Activated CD8-positive, alpha-beta T cell treated with anti-CD3 and anti-CD28 coated beads for 36 hours (primary cell): ENCODE results near the gene RHEX. TPM values are rescaled to one million over a fixed set of nuclear protein-coding genes. Genes with fewer than 3 reads are reported as not detected.

Experiments
- ATAC-seq: fragments of 200-7000 bp; cut with Tn5 transposase; one replicate; pipeline ENCODE4 v1.10.0; 2021; ENCODE audit warnings: mild to moderate bottlenecking, moderate library complexity
- CTCF ChIA-PET: fragments of 350-600 bp; sonication (Branson Sonifier 250); formaldehyde crosslinking; loops from one replicate; lab custom pipeline; 2021; ENCODE audit warnings: antibody characterized with exemption; lab: Charles Lee
- POLR2A ChIA-PET: fragments of 350-600 bp; sonication (Branson Sonifier 250); formaldehyde crosslinking; loops from one replicate; lab custom pipeline; 2021; ENCODE audit warnings: antibody characterized with exemption; lab: Charles Lee
- DNase-seq: peaks from one replicate; pipeline ENCODE4 v3.0.0-alpha.2; 2020
- H3K27ac Mint-ChIP-seq: one replicate; pipeline ENCODE4 v1.8.0; 2021; ENCODE audit warnings: mild to moderate bottlenecking, mixed read lengths
- H3K27me3 Mint-ChIP-seq: one replicate; pipeline ENCODE4 v1.8.0; 2021; ENCODE audit warnings: mixed read lengths
- H3K36me3 Mint-ChIP-seq: one replicate; pipeline ENCODE4 v1.8.0; 2021; ENCODE audit warnings: low read depth, mixed read lengths
- H3K4me1 Mint-ChIP-seq: one replicate; pipeline ENCODE4 v1.8.0; 2021; ENCODE audit warnings: low read depth, mixed read lengths
- H3K4me3 Mint-ChIP-seq: one replicate; pipeline ENCODE4 v1.8.0; 2021; ENCODE audit warnings: mild to moderate bottlenecking, moderate library complexity, mixed read lengths
- H3K9me3 Mint-ChIP-seq: one replicate; pipeline ENCODE4 v1.8.0; 2021; ENCODE audit warnings: mixed read lengths
- CTCF ChIP-seq: fragments of 200-600 bp; IDR thresholded peaks from one replicate; pipeline ENCODE4 v1.8.0; 2022; ENCODE audit warnings: antibody characterized with exemption, mild to moderate bottlenecking
- intact Hi-C: fragments of 100-400 bp; cut with micrococcal nuclease; formaldehyde crosslinking; loops from one replicate; pipeline ENCODE4 v1.10.0; 2022
- total RNA-seq, 2 experiments: library from RNA; stranded (reverse); gene quantifications; one replicate each; pipeline ENCODE4 v1.2.3, GENCODE V29; 2021

Gene RHEX
- total RNA-seq, 2 experiments from 2014 or later = not detected

DNA sequence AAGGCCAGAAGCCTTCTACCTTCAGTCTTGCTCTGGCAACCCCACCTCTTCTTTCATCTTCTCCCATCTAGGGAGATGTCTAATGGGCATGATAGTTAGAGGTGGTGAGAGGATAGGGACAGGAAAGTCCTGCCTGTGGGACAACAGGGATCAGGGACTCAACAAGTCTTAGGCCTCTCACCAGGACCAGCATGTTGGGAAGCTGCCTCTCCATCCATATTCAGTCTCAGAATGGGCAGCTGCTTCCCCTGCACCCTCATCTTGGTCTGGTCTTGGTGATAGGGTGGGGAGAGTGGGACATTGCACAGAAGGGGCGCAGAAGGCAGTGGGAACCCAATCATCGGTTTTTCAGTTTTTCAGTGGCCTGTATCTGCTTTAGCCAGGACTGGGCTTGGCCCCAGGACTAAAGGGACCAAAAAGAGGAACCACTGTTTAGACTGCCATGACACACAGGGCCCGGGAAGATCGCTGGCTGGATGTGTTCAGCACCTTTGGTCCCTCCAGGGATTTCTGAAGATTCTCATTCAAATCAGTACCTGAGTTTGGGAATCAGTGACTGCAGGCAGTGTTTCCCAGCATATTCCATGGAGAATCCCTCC, 12.7 kb downstream of the RHEX start:
- TF ChIP-seq CTCF = no peak
- Mint-ChIP-seq H3K36me3 (no peaks in the 10 kb centered on the region), H3K4me1 (peaks cover 19% of the 10 kb centered on the region), H3K4me3 (no peak overlapping the region), H3K27ac (no peak overlapping the region), H3K27me3 (peaks cover 19% of the 10 kb centered on the region), H3K9me3 (peaks cover 3% of the 10 kb centered on the region)
- ChIA-PET POLR2A (no interaction called here), CTCF (no interaction called here)
- intact Hi-C loops = no loop called here
- DNase-seq (no peak), ATAC-seq (no peak)

- no peak for TF ChIP-seq CTCF
- POLR2A ChIA-PET = interaction anchor here (1.1 kb wide), 1 partner anchor 11 kb away, joined by 3 read pairs; no protein-coding TSS in a partner anchor
- no peaks in the 10 kb centered on the region for H3K36me3 Mint-ChIP-seq
- peaks cover 19% of the 10 kb centered on the region for H3K4me1 Mint-ChIP-seq
- ATAC-seq (peak; percentile 79), DNase-seq (peak; percentile 15)
- H3K27ac Mint-ChIP-seq = no peak overlapping the region
- H3K4me3 Mint-ChIP-seq = no peak overlapping the region
- CTCF ChIA-PET = interaction anchor here (0.7 to 1.0 kb wide), 3 partner anchors 9 to 89 kb away, joined by 3 to 4 read pairs (median 4); no protein-coding TSS in a partner anchor
- H3K27me3 Mint-ChIP-seq = peaks cover 19% of the 10 kb centered on the region
- peaks cover 3% of the 10 kb centered on the region for H3K9me3 Mint-ChIP-seq
- intact Hi-C loops = no loop called here
Observed at GRCh38 chr1:206066479-206067171, 13.7 kb downstream of the RHEX start.

GRCh38 chr1:206067486-206068227, 14.7 kb downstream of the RHEX start:
- ATAC-seq (peak; percentile 61), DNase-seq (no peak)
- CTCF ChIA-PET = interaction anchor here (0.6 to 1.0 kb wide), 4 partner anchors 10 to 90 kb away, joined by 3 to 4 read pairs (median 4); no protein-coding TSS in a partner anchor
- no peak for TF ChIP-seq CTCF
- POLR2A ChIA-PET = no interaction called here
- Mint-ChIP-seq H3K4me3 (no peak overlapping the region), H3K4me1 (peaks cover 19% of the 10 kb centered on the region), H3K9me3 (peaks cover 3% of the 10 kb centered on the region), H3K36me3 (no peaks in the 10 kb centered on the region), H3K27ac (no peak overlapping the region), H3K27me3 (peaks cover 19% of the 10 kb centered on the region)
- intact Hi-C loops = no loop called here

DNA sequence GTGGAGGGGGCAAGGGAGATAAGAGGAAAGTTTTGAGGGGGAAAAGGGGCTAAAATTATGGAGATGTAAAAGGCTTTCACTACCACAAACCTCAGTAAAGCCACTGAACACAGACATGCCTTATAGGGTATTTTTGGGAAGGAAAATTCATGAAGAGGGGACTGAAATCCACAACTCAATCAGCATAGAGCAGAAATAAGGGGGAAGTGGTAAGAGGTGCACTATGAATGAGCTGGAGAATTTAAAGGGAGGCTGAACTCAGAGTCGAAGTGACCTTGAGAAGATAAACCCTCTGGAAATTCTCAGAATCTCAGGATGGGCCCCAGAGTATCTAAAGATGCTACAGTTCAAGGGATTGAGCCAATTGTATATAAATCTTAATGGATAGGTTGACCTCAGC, 15.3 kb downstream of the RHEX start:
- POLR2A ChIA-PET = no interaction called here
- DNase-seq (no peak), ATAC-seq (no peak)
- Mint-ChIP-seq H3K4me3 (no peak overlapping the region), H3K27ac (no peak overlapping the region), H3K9me3 (no peaks in the 10 kb centered on the region), H3K4me1 (peaks cover 19% of the 10 kb centered on the region), H3K27me3 (peaks cover 19% of the 10 kb centered on the region), H3K36me3 (no peaks in the 10 kb centered on the region)
- intact Hi-C loops = no loop called here
- no peak for TF ChIP-seq CTCF
- CTCF ChIA-PET = interaction anchor here (0.6 kb wide), 1 partner anchor 38 kb away, joined by 3 read pairs; no protein-coding TSS in a partner anchor
